ENCODE data around the gene TCEA2. TPM values are rescaled to one million over a fixed set of nuclear protein-coding genes. Genes with fewer than 3 reads are reported as not detected.

Gene TCEA2
- total RNA-seq, 2 donors from 2014 or later, result 64.3 to 110 TPM

GRCh38 chr20:64119681-64120341 lies 56.8 kb downstream of the TCEA2 start:
- WGBS, 2 experiments (ENCODE audit: insufficient coverage in 1 of 2, insufficient read length in 1 of 2), result 80 to 83% methylated on average over 7 to 12 of the region's 14 CpGs

GRCh38 chr20:64121586-64121985 lies 58.6 kb downstream of the TCEA2 start:
- Mint-ChIP-seq H3K27ac (no peak overlapping the region), H3K4me3 (no peak overlapping the region), H3K4me1 (no peaks in the 10 kb centered on the region), H3K27me3 (ENCODE audit: insufficient read depth) (peaks cover 30% of the 10 kb centered on the region), H3K9me3 (no peaks in the 10 kb centered on the region), H3K36me3 (ENCODE audit: low read depth) (no peaks in the 10 kb centered on the region)
- Histone ChIP-seq H3K9ac (ENCODE audit: extremely low read depth, low read length, poor library complexity, severe bottlenecking) (no peak overlapping the region), H3K27ac (ENCODE audit: low read depth, low read length) (no peak overlapping the region), H3K27me3 (ENCODE audit: control insufficient read depth, insufficient read depth, low read length, poor library complexity, severe bottlenecking) (peaks cover 33% of the 10 kb centered on the region), H3K36me3 (ENCODE audit: control insufficient read depth, insufficient read depth, low read length) (no peaks in the 10 kb centered on the region), H3K4me3 (ENCODE audit: low read length) (no peak overlapping the region), H3K4me1 (ENCODE audit: control insufficient read depth, insufficient read depth, low read length) (no peaks in the 10 kb centered on the region), H3K9me3 (ENCODE audit: control insufficient read depth, low read length) (no peaks in the 10 kb centered on the region)
- 93 to 95% methylated on average over 7 to 12 of the region's 12 CpGs for WGBS, 2 experiments (ENCODE audit: insufficient coverage in 1 of 2, insufficient read length in 1 of 2)
- DNase-seq, result no peak
- no peak for TF ChIP-seq CTCF (conservative IDR thresholded peaks at IDR 0.05)

More at GRCh38 chr20:64119681-64120341, 56.8 kb downstream of the TCEA2 start:
- no peak overlapping the region for H3K27ac ChIP-seq (ENCODE audit: low read depth, low read length)
- DNase-seq, result peak; percentile 50
- H3K4me1 ChIP-seq (ENCODE audit: control insufficient read depth, insufficient read depth, low read length), result no peaks in the 10 kb centered on the region
- H3K27me3 ChIP-seq (ENCODE audit: control insufficient read depth, insufficient read depth, low read length, poor library complexity, severe bottlenecking), result peaks cover 33% of the 10 kb centered on the region
- no peaks in the 10 kb centered on the region for H3K9me3 ChIP-seq (ENCODE audit: control insufficient read depth, low read length)
- no peak overlapping the region for H3K4me3 ChIP-seq (ENCODE audit: low read length)
- no peaks in the 10 kb centered on the region for H3K36me3 ChIP-seq (ENCODE audit: control insufficient read depth, insufficient read depth, low read length)
- no peak overlapping the region for H3K27ac Mint-ChIP-seq
- no peaks in the 10 kb centered on the region for H3K36me3 Mint-ChIP-seq (ENCODE audit: low read depth)
- peaks cover 30% of the 10 kb centered on the region for H3K27me3 Mint-ChIP-seq (ENCODE audit: insufficient read depth)
- H3K9me3 Mint-ChIP-seq, result no peaks in the 10 kb centered on the region
- no peak overlapping the region for H3K4me3 Mint-ChIP-seq
- no peak overlapping the region for H3K9ac ChIP-seq (ENCODE audit: extremely low read depth, low read length, poor library complexity, severe bottlenecking)
- no peak for TF ChIP-seq CTCF (conservative IDR thresholded peaks at IDR 0.05)
- no peaks in the 10 kb centered on the region for H3K4me1 Mint-ChIP-seq

Small RNA genes lying within 50 kb of the gene (microRNA-seq; reads per million reads assigned to microRNA genes)
- gene MIR6813 (ENCODE audit: borderline microRNAs expressed), result not detected

Other genes starting within 250 kb of the TCEA2 start
- gene ZBTB46, start 231.9 kb upstream of the TCEA2 start, total RNA-seq, result 10 to 100 TPM; 24.9 to 25.9 TPM
- gene ABHD16B, start 201.7 kb upstream of the TCEA2 start, total RNA-seq, result not detected
- gene TPD52L2, start 197.9 kb upstream of the TCEA2 start, total RNA-seq, result 10 to 100 TPM; 68.3 to 85.2 TPM
- gene DNAJC5, start 168.1 kb upstream of the TCEA2 start, total RNA-seq, result 10 to 100 TPM; 25.8 to 26.8 TPM
- 10 to 100 TPM; 36.5 to 47.8 TPM for gene UCKL1, start 106.8 kb upstream of the TCEA2 start, total RNA-seq
- gene ZNF512B, start 93.3 kb upstream of the TCEA2 start, total RNA-seq, result 10 to 100 TPM; 23.7 to 26.8 TPM
- gene SAMD10, start 83.6 kb upstream of the TCEA2 start, total RNA-seq, result 1 to 10 TPM; 5.6 to 6.0 TPM
- gene PRPF6, start 82.1 kb upstream of the TCEA2 start, total RNA-seq, result 10 to 100 TPM; 73.3 to 73.9 TPM
- 1 to 10 TPM; 4.0 to 4.1 TPM for gene C20orf204, start 27.0 kb upstream of the TCEA2 start, total RNA-seq
- gene SOX18, start 13.6 kb upstream of the TCEA2 start, total RNA-seq, result 1 to 10 TPM; 2.3 to 2.8 TPM
- 10 to 100 TPM; 14.6 to 15.8 TPM for gene RGS19, start 16.3 kb downstream of the TCEA2 start, total RNA-seq
- gene OPRL1, start 16.9 kb downstream of the TCEA2 start, total RNA-seq, result 1 to 10 TPM; 4.1 to 5.5 TPM
- gene LKAAEAR1, start 21.2 kb downstream of the TCEA2 start, total RNA-seq, result not detected
- gene NPBWR2, start 44.4 kb downstream of the TCEA2 start, total RNA-seq, result not detected
- gene MYT1, start 101.3 kb downstream of the TCEA2 start, total RNA-seq, result 1 to 10 TPM; 2.4 to 4.5 TPM
- 100 to 1,000 TPM; 145 to 158 TPM for gene PCMTD2, start 192.6 kb downstream of the TCEA2 start, total RNA-seq